ENCODE data around the gene SMARCC1.
A peak's percentile ranks its signal among the peaks of the same experiment; 100 is the strongest.
"Not testable (repeated sequence)": the region's sequence is repeated elsewhere in the genome, so short reads cannot be mapped to it uniquely, and the experiment has no call there.

Gene SMARCC1

DNA sequence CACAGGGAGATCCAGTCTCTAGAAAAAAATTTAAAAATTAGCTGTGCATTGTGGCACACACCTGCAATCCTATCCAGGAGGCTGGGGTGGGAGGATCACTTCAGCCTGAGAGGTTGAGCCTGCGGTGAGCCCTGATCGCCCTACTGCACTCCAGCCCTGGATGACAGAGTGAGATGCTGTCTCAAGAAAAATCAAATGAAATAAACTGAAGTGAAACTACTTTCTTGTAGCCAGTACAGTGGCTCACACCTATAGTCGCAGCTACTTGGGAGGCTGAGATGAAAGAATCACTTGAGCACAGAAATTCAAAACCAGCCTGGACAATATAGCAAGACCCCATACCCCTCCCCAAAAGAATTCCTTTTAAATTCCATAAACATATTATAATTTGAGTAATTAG is 35.4 kb downstream of the SMARCC1 start:
- no peak for DNase-seq (ENCODE audit: low read depth)
- no peak overlapping the region for H3K4me3 ChIP-seq (ENCODE audit: low read length)
- TF ChIP-seq, protein P1, sequence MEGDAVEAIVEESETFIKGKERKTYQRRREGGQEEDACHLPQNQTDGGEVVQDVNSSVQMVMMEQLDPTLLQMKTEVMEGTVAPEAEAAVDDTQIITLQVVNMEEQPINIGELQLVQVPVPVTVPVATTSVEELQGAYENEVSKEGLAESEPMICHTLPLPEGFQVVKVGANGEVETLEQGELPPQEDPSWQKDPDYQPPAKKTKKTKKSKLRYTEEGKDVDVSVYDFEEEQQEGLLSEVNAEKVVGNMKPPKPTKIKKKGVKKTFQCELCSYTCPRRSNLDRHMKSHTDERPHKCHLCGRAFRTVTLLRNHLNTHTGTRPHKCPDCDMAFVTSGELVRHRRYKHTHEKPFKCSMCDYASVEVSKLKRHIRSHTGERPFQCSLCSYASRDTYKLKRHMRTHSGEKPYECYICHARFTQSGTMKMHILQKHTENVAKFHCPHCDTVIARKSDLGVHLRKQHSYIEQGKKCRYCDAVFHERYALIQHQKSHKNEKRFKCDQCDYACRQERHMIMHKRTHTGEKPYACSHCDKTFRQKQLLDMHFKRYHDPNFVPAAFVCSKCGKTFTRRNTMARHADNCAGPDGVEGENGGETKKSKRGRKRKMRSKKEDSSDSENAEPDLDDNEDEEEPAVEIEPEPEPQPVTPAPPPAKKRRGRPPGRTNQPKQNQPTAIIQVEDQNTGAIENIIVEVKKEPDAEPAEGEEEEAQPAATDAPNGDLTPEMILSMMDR (conservative IDR thresholded peaks at IDR 0.05; ENCODE audit: low read length) = no peak

DNA sequence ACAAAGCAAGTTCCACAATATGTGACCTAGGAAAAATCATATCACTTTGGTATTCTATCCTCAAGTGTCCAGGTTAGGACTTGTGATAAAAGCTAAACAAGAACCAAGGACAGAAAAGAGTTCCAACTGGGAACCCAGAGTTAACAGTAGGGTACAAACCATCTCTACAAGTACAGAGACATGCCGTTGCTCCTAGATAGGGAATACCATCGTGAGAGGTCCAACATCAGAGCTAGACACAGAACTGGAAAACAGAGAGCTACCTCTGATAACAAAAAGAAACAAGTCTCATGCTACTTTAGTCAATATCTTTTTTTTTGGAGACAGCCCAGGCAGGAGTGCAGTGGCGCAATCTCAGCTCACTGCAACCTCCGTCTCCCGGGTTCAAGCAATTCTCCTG is 37.8 kb downstream of the SMARCC1 start:
- H3K4me3 ChIP-seq (ENCODE audit: low read length) = no peak overlapping the region
- TF ChIP-seq, protein P1 (conservative IDR thresholded peaks at IDR 0.05; ENCODE audit: low read length) = no peak
- DNase-seq (ENCODE audit: low read depth) = no peak

GRCh38 chr3:47743352-47743751 is 38.3 kb downstream of the SMARCC1 start:
- peak; percentile 9 for DNase-seq (ENCODE audit: low read depth)
- H3K4me3 ChIP-seq (ENCODE audit: low read length) = not testable (repeated sequence)

GRCh38 chr3:47741925-47742324 is 39.8 kb downstream of the SMARCC1 start:
- no peak overlapping the region for H3K4me3 ChIP-seq (ENCODE audit: low read length)
- no peak for DNase-seq (ENCODE audit: low read depth)
- TF ChIP-seq, protein P1 (conservative IDR thresholded peaks at IDR 0.05; ENCODE audit: low read length) = no peak

DNA sequence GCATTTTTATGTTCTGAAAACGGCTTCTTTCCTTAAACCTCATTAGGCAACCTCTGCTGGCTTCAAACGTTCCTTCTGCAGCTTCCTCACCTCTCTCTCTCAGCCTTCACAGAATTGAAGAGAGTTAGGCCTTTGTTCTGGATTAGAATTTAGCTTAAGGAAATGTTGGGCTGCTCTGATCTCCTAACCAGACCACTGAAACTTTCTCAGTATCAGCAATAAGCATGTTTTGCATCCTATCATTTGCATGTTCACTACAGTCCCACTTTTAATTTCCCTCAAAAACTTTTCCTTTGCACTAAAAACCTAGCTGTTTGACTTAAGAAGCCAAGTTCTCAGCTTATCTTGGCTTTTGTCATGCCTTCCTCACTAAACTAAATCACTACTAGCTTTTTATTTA is 49.5 kb downstream of the SMARCC1 start:
- no peak for DNase-seq (ENCODE audit: low read depth)
- H3K4me3 ChIP-seq (ENCODE audit: low read length) = no peak overlapping the region
- TF ChIP-seq, protein P1 (conservative IDR thresholded peaks at IDR 0.05; ENCODE audit: low read length) = no peak

GRCh38 chr3:47731061-47731460 is 50.6 kb downstream of the SMARCC1 start:
- TF ChIP-seq, protein P1 (conservative IDR thresholded peaks at IDR 0.05; ENCODE audit: low read length) = no peak
- DNase-seq (ENCODE audit: low read depth) = no peak
- no peak overlapping the region for H3K4me3 ChIP-seq (ENCODE audit: low read length)

DNA sequence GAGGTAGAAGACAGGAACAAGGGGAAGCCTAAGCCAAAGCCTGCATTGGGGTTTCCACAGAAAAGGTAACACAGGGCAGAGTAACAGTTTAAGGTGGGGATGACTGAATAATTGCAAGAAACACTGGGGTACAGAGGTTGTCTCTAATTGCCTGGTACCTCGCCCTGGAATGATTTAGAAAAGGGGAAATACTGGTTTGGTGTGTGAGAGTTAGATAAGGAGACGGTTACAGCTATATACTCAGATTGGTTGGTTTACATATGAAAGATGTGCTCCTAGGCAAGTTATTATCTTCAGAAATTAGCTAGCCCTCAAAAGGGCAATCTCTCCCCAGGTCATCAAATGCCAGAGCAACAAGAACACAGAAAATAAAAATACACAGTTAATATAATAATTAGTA is 58.8 kb downstream of the SMARCC1 start:
- TF ChIP-seq, protein P1 (conservative IDR thresholded peaks at IDR 0.05; ENCODE audit: low read length) = no peak
- no peak overlapping the region for H3K4me3 ChIP-seq (ENCODE audit: low read length)
- DNase-seq (ENCODE audit: low read depth) = no peak

DNA sequence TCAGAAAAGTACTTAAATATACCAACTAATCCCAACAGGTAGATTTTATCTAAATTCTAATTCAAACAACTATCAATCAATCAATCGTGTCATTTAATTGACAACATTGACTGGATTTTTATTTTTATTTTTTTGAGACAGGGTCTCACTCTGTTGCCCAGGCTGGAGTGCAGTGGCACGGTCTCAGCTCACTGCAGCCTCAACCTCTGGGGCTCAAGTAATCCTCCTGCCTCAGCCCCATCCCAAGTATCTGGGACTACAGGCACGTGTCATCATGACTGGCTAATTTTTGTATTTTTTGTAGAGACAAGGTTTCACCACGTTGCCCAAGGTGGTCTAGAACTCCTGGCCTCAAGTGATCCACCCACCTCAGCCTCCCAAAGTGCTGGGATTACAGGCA is 64.2 kb downstream of the SMARCC1 start:
- DNase-seq (ENCODE audit: low read depth); H3K4me3 ChIP-seq (ENCODE audit: low read length): not testable (repeated sequence)

Measured in AG10803 (cell line).